GM10847 (cell line): ENCODE measurements around the gene UBE2E3.

Experiments used
- POLR2A ChIP-seq: IDR thresholded peaks from 2 replicates; pipeline ENCODE4 v1.6.1; 2011; ENCODE audit not compliant: insufficient read length; ENCODE audit errors: extremely low read depth

The UBE2E3 gene

DNA sequence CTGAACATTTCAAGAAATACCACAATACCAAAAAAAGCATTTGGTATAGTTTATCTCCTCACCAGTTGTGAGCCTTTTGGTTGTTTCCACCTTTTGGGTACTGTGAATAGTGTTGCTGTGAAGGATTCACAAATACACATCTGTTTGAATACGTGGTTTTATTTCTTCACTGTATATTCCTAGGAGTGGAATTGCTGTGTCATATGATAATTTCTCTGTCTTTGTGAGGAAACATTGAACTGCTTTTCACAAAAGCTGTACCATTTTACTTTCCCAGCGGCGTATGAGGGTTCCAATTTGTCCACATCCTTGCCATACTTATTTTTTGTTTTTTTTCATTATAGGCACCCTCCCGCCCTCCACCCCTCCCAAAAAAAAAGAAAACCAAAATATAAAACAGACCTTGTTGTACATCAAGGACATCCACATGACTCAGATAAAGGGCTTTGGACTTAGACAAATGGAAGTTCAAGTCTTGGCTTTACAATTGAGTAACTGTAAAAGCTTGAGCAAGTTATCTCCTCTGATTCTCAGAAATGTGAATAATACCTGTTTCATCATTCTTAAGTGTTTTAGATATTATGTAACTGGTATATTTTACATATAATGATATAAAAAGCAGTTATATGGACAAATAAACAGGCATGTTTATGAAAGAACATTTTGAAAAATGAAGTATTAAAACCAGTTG is 19.0 kb downstream of the UBE2E3 start:
- TF ChIP-seq POLR2A, result no peak

DNA sequence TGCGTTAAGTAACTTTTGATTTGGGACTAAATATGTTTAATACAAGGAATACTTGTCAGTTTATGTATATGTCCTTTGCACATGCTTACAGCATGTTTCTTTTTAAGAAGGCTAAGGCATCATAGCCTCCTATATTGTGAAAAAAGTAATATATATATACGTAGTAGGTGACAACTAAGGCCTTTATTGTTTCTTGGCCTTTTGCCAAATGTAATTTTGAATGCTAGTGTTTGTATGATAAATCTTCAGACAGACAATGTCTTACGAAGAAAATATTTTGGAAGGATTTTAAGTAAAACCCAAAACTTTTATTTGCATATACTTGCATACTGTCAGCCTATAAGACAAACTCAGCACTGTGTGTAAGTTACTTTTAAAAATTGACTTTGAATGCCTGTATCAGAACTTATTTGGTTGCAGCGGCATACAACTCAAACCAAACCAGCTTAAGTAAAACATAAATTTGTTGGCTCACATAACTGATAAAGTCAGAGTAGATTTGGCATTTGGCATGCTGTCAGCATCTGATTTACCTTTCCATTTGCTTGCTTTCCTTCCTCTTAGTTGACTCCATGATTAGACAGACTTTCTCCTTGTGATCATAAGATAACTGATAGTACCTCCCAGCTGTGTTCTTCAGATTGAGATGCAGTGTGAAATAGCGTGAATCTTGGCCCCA is 24.4 kb downstream of the UBE2E3 start:
- no peak for TF ChIP-seq POLR2A

DNA sequence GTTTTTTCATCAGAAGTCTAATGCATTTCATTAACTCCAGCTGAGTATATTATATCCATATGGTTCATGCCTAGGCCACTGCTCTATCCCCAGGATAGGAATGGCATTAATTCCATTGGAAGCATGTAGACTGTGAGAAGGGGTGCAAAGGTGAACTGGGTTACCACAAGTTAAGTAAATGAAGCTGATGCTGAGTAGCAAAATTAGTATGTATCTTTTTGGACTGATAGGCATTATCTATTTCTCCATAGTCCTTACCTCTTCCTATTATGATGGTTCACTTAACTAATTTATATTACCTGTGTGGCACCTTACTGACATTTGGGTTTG is 24.9 kb downstream of the UBE2E3 start:
- TF ChIP-seq POLR2A, result no peak

DNA sequence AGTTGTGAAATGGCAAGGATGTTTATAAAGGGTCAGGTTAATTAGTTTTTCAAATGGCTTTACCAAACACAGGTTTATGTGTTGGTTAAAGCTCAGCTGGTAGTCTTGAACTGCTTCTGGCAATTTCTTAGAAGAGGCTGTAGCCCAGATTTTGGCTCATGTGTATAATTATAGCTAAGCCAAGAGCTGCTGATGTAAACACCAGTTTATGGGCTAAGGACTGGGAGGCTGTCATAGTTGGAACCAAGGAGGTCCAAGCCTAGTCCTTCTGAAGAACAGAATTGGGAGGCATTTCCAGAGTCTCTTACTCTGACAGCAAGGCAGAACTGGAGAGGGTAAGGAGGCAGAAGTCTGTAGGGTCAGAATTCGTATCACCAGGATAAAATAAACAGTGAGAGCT is 25.4 kb downstream of the UBE2E3 start:
- no peak for TF ChIP-seq POLR2A

DNA sequence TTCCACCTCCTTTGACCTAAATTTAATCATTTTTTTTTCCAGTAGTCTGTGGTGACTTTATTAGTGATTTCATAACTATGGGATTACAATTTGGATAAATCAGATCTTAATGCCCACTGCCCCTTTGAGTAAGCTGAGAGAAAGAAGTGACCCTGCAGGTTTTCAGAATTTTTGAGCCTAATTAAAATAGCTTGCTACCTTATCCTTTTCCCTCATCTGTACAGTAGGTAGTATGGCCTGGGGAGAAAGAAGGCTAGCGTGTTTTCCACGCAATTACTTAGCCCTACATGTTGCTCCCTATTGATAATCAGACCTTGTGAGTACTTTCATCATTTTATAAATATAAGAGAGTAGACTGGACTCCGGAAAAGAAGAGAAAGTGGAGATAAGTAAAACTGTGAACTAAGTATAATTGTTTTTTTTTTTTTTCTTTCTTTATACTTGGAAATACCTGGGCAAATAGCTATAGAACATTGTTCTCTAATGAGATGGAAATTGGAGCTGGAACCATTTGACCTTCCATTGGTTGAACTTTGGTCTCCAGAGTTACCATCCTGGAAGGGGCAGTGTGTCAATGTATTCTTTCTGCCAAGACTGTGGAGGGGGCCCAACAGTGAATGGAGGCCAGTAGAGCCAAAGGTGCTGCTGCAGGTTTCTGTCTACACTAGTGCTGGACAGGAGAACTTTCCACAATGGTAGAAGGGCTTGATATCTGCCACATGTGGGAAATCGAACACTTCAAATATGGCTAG is 26.9 kb downstream of the UBE2E3 start:
- no peak for TF ChIP-seq POLR2A

DNA sequence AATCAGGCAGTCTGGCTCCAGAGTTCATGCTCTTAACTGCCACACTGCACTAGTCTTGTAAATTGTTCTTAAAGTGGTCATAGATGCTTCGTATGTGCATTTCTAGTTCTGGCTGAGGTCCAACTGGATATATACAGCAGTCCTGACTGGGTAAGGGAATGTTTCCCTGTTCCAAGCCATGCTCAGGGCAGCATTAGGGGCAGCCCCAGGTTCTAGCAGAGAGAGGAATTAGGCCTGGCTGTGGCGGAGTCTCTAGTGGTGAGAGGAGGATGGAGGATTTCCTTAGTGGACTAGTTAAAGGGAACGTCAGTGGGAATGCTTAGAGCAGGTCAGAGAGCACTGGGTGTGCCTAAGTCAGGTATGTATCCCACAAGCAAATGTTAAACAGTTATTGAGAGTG is 28.0 kb downstream of the UBE2E3 start:
- no peak for TF ChIP-seq POLR2A

DNA sequence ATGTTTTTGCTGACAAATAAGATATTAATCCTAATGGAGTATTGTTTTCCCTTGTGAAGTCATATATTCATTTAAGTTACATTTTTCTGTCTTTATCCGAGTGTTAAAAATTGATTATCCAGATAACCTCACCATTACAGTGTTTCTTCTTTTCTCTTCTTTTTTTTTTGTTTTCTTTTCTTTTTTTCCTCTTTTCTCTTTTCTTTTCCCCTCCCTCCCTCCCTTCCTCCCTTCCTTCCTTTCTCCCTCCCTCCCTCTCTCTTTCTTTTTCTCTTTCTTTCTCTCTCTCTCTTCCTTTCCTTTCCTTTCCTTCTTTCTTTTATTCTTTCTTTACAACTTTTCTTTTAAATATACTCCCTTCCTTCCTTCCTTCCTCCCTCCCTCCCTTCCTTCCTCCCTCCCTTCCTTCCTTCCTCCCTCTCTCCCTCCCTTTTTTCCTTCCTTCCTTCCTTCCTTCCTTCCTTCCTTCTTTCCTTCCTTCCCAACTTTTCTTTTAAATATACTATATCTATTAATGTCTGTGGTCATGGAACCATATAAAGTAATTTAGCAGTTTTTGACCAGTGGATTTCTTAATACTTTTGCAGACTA is 40.9 kb downstream of the UBE2E3 start:
- TF ChIP-seq POLR2A, result no peak

DNA sequence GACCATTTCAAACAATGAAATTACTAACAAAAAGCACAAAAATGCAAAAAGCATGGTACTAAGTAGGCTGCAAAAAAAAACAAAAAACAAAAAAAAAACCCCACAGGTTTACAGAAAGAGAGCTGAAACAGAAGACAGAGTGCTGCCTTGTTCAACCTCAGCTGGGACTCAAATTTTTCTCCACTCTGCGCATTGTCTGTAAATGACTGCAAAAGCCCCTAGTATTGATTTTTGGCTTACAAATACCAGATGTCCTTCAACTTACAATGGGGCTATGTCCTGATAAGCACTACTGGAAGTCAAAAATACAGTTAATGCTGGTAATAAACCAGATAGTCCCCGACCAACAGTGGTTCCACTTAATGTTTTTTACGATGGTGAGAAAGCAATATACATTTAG is 42.2 kb downstream of the UBE2E3 start:
- TF ChIP-seq POLR2A, result no peak

DNA sequence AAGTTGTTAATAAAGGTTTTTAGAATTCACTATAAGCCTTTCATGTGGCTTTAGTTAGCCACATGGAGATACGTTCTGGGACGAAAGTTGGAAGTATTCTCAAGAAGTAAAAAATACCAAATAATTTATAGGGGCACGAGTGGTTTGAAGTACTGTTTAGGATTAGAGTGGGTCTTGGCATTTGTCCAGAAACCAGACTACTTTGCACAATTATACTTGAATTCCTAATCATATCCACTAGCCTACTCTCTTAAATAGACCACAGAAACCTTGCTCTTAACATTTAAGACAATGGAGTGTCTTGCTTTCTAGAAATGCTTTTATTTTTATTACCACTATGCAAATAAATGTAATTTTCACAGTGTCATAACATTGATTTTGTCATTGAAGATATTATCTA is 44.6 kb downstream of the UBE2E3 start:
- no peak for TF ChIP-seq POLR2A

DNA sequence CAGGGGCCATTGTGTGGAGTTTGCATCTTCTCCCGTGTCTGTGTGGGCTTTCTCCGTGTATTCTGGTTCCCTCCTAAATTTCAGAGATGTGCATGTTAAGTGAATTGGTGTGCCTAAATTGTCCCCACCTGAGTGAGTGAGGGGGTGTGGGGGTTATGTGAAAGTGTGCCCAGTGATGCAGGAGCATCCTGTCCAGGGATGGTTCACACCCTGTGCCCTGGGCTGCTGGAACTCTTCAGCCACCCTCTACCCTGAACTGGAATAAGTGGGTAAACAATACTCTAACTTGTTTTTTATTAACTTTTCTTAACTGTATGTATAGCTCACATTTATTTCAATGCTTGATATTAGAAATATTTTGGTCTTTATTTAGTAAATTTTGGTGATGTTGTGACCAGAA is 56.0 kb downstream of the UBE2E3 start:
- TF ChIP-seq POLR2A, result no peak

DNA sequence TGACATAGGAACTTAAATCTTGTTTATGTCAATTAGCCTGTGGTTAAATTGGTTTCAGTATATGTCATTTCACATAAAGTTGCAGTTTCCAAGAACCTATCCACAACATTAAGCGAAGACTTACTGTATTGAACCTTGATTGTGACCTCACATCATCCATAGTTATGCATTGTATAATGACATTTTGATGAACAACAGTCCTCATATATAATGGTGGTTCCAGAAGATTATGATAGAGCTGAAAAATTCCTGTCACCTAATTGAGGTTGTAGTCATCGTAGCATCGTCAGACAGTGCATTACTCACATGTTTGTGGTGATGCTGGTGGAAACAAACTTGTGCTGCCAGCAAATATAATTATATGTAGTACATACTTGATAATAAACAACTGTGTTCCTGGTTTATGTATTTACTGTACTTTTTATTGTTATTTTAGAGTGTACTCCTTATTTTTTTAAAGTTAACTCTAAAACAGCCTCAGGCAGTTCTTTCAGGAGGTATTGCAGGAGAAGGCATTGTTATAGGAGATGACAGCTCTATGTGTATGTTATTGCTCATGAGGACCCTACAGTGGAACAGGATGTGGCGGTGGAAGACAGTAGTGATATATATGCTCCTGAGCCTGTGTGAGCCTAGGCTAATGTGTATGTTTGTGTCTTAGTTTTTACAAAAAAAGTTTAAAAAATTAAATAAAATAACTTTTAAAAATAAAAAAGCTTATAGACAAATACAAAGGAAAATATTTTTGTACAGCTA is 56.6 kb downstream of the UBE2E3 start:
- no peak for TF ChIP-seq POLR2A

DNA sequence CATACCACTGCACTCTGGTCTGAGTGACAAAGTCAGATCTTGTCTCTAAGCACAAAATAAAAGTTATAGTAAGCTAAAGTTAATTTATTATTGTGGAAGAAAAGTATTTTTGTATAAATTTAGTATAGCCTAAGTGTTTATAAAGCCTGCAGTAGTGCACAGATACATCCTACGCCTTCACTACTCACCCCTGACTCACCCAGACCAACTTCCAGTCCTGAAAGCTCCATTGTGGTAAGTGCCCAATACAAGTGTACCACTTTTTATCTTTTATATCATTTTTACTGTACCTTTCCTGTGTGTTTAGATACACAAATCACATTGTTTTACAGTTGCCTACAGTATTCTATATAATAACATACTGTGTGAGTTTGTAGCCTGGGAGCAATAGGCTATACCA is 57.5 kb downstream of the UBE2E3 start:
- no peak for TF ChIP-seq POLR2A

DNA sequence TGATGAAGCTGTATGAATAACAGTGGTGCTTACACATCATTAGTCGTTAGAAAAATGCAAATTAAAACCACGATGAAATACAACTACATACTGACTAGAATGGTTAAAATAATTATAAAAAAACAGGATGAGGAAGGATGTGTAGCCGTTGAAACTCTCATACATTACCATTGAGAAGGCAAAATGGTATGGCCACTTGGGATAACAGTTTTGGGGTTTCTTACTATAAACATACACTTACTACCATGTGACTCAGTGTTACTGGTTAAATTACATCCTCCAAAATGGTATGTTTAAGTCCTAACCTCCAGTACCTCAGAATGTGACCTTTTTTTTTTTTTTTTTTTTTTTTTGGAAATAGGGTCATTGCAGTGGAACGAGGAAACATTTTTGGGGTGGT is 58.4 kb downstream of the UBE2E3 start:
- no peak for TF ChIP-seq POLR2A

DNA sequence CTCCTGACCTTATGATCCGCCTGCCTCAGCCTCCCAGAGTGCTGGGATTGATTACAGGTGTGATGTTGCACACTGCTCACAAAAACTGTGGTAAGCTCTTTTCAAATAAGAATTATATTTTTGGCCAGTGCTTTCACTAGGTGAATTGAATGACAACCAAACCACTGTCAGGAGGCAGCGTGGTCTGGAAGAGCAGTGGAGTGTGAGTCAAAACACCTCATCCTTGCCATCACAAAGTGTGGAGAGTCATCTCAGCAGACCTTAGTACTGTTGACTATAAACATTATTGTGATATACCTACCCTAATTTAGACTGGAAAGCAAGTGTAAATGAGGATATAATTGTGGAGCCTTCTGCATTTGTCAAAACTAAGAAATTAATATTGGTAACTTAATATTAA is 61.3 kb downstream of the UBE2E3 start:
- no peak for TF ChIP-seq POLR2A

DNA sequence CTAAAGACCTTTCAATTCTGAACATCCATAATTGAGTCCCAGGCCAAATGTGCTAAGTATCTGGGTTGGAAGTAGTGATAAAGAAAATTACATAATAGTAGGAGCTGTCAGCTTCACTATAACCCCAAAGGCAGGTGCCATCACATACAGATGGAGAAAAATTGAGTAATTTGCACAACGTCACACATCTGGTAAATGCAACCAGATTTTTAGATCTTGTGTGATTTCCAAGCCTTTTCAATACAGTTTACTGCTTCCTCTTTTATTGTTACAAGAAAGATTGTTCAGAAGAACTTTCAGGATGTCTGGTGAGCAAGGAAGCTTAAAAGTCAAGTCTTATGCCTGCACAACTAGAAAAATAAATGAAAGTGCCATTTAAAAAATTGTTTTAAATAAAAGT is 62.3 kb downstream of the UBE2E3 start:
- no peak for TF ChIP-seq POLR2A
